GM19324 (cell line): ENCODE results near the gene PPM1H.

ENCODE experiments used
- ATAC-seq: cut with Tn5 transposase; IDR thresholded peaks from one replicate; pipeline ENCODE4 v1.9.1; 2021; ENCODE audit warnings: mild to moderate bottlenecking, moderate library complexity; ENCODE audit not compliant: unreplicated experiment, low FRiP score

The PPM1H gene

GRCh38 chr12:62878211-62878610 lies 56.7 kb downstream of the PPM1H start:
- no peak for ATAC-seq

- ATAC-seq = no peak
Measured at GRCh38 chr12:62876938-62877548, 57.9 kb downstream of the PPM1H start.

GRCh38 chr12:62873826-62874448 lies 61.0 kb downstream of the PPM1H start:
- no peak for ATAC-seq

GRCh38 chr12:62873116-62873825 lies 61.7 kb downstream of the PPM1H start:
- no peak for ATAC-seq

GRCh38 chr12:62868820-62869219 lies 66.1 kb downstream of the PPM1H start:
- no peak for ATAC-seq

GRCh38 chr12:62866451-62867082 lies 68.4 kb downstream of the PPM1H start:
- no peak for ATAC-seq

GRCh38 chr12:62865937-62866336 lies 69.0 kb downstream of the PPM1H start:
- ATAC-seq = no peak

- no peak for ATAC-seq
Measured at GRCh38 chr12:62865065-62865464, 69.9 kb downstream of the PPM1H start.

- ATAC-seq = no peak
Measured at GRCh38 chr12:62862259-62862881, 72.6 kb downstream of the PPM1H start.

GRCh38 chr12:62861586-62861985 lies 73.4 kb downstream of the PPM1H start:
- ATAC-seq = no peak

GRCh38 chr12:62860501-62861411 lies 74.2 kb downstream of the PPM1H start:
- ATAC-seq = no peak

GRCh38 chr12:62860020-62860419 lies 74.9 kb downstream of the PPM1H start:
- ATAC-seq = no peak

- ATAC-seq = no peak
Measured at GRCh38 chr12:62859321-62859737, 75.6 kb downstream of the PPM1H start.

GRCh38 chr12:62856454-62856853 lies 78.5 kb downstream of the PPM1H start:
- no peak for ATAC-seq

GRCh38 chr12:62854024-62854423 lies 80.9 kb downstream of the PPM1H start:
- ATAC-seq = no peak

GRCh38 chr12:62849398-62849797 lies 85.6 kb downstream of the PPM1H start:
- ATAC-seq = no peak

- ATAC-seq = no peak
Measured at GRCh38 chr12:62848418-62848817, 86.5 kb downstream of the PPM1H start.

- no peak for ATAC-seq
Measured at GRCh38 chr12:62847709-62848108, 87.2 kb downstream of the PPM1H start.

- no peak for ATAC-seq
Measured at GRCh38 chr12:62846491-62846890, 88.5 kb downstream of the PPM1H start.

- no peak for ATAC-seq
Measured at GRCh38 chr12:62844915-62845314, 90.0 kb downstream of the PPM1H start.
